HG02588 (cell line): ENCODE measurements around the gene EMC8.
"Not testable (repeated sequence)": the region's sequence is repeated elsewhere in the genome, so short reads cannot be mapped to it uniquely, and the experiment has no call there.

Experiments
- ATAC-seq: cut with Tn5 transposase; IDR thresholded peaks from one replicate; pipeline ENCODE4 v1.9.1; 2021; ENCODE audit warnings: mild to moderate bottlenecking, moderate library complexity; ENCODE audit not compliant: unreplicated experiment

Gene EMC8

GRCh38 chr16:85835227-85835751 lies 35.9 kb upstream of the EMC8 start:
- no peak for ATAC-seq

DNA sequence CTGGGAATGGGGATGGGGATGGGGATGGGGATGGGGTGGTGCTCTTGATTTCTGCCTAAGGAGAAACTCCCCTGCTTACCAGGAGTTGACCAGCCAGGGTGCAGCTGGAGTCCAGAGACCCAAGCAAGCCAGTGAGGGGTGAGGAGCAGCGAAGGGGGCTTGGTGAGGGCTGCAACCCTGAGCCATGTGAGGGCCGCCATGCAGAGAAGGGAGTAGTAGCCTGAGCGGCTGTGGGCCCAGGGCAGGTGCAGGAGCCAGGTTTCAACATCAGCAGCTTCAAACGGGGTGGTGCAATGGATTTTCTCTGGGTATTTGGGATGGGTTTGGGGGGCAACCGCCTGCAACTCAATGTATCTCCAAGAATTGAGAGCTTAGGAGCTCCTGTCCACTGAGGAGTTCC lies 35.4 kb upstream of the EMC8 start:
- ATAC-seq, result no peak

DNA sequence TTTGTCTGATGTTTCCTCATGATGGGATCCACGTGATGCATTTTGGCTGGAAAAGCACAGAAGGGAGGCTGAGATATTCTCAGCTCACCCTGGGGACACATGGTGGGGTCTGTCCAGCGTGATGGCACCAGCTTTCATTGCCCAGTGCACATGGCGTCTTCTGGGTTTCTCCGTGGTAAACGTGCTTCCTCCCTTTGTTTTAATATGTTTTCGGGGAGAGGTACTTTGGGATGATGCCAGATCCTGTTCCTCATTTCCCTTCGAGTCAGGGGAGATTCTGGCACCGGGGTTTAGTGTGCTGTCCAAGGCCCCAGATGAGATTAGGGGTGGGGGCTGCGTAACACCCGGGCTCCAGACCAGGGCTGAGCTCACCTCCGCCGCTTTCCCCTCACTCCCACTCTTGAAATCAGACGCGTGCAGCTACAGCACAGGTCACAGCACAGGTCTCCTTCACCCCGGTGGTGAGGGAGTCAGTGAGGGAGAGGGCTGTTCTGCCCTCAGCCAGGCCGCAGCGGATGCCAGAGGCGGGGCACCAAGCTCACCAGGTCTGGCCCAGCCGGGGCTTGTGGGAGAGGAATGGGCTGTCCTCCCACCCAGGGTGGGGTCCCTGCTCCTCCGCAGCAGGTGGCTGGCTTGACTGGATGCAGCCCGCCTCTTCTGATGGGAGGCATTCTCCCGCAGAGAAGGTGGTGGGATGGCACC lies 34.0 kb upstream of the EMC8 start:
- ATAC-seq, result no peak

- ATAC-seq, result no peak
Observed at GRCh38 chr16:85832570-85833218, 33.4 kb upstream of the EMC8 start.

- no peak for ATAC-seq
Observed at GRCh38 chr16:85830821-85831220, 31.5 kb upstream of the EMC8 start.

GRCh38 chr16:85829751-85830445 lies 30.6 kb upstream of the EMC8 start:
- no peak for ATAC-seq

GRCh38 chr16:85829171-85829719 lies 29.9 kb upstream of the EMC8 start:
- no peak for ATAC-seq

DNA sequence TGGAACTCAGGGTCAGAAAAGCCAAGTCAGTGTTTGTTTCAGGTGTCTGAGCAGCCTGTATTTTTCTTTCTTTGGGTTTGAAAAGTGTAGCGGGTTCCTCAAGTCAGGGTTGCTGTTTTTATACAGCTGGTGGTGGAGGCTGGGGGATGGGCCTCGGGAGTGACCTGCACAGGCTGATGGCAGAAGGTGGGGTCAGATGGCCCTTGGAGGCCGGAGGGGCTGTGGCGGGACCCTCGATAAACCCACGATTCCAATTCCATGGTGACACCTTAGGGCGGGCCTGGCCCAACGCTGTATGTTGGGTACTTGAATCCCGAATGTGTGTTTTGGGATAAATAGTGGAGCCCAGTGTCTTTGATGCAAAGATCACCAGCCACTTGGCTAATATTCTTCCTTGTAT lies 28.8 kb upstream of the EMC8 start:
- ATAC-seq, result no peak

DNA sequence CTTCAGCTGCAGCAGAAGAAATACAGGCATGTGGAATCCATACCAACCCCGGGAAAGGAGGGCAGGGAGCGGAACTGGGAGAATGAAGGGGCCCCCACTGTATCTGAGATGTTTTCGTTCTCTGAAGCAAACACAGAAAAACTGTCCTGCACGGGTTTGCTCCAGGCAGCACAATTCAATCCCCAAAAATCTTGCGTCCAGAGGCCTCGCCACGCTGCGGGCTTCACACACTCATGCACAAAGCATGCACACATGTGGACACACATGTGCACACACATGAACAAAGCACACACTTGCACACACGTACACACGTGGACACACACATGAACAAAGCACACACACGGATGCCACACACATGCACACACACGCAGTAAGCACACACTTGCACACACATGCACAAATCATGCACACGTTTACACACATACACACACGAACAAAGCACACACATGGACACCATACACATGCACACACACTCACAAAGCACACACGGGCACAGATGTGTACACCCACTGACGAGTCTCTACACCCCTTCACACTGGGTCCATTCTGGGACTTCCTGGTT lies 27.4 kb upstream of the EMC8 start:
- no peak for ATAC-seq

DNA sequence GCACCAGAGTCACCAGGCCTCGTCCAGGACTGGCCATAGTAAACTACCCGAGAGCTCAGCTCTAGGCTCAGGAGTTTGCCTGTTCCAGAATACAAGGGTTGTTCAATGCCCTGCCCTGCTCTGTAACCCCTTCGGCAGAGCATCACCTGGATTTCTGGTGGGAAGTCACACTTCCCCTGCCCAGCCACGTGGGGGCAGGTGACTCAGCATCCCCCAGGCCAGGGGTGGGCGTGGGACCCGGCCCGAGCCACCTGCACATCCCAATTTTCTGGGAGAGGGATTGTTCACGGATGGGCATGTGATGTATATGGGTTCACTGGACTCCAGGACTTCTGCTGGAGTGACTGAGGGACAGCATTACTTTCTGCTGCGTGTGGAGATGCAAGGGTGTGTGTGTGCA lies 26.0 kb upstream of the EMC8 start:
- ATAC-seq, result no peak

DNA sequence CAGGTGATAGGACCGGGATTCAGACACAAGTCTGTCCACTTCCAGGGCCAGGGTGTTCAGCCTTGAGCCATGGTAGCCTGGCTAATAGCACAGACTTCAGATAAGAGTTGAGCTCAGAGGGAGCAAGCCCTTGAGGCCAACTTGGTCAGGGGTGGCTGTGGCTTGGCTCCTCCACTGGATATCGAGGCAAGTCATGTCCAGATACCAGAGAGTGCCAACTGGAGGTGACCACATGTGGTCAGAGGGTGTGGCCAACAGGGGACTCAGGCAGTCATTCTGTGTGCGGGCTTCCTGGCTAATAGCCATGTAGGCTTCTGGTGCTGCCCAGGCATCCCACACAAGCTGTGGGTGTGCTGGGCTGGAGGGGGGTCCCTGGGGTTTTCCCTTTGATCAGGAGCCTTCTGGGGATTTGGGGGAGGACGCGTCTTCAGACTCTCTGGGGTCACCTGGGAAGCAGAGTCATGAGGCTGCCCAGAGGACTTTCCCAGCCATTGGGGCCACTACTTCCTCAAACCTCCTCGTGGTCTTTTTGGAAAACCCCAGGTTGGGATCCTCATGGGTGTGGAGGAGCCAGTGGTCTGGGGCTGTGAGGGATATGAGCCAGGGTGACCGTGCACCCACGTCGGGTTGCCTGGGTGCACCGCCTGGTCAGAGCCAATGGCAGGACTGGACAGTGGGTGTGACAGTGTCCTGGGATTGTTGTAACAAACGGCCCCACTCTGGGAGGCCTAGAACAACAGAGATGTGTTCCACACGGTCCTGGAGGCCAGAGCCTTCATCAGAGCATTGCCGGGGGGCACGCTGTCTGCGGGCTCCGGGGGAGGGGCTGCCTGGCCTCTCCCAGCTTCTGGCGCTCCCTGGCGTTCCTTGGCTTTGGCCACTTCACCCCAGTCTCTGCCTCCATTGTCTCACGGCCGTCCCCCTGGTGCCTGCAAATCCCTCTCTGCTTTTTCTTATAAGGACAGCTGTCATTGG lies 25.1 kb upstream of the EMC8 start:
- ATAC-seq, result no peak

DNA sequence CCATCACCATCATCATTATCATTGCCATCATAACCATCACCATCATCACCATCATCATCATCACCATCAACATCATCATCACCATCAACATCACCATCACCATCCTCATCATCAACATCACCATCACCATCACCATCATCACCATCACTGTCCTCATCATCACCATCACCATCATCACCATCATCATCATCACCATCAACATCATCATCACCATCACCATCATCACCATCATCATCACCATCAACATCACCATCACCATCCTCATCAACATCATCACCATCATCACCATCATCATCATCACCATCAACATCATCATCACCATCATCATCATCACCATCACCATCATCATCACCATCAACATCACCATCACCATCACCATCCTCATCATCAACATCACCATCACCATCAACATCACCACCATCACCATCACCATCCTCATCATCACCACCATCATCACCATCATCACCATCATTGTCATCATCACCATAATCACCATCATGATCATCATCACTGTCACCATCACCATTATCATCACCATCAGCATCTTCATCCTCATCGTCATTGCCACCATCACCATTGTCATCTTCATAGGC lies 24.1 kb upstream of the EMC8 start:
- no peak for ATAC-seq

- ATAC-seq, result no peak
Observed at GRCh38 chr16:85822145-85822544, 22.8 kb upstream of the EMC8 start.

- ATAC-seq, result peak; percentile 68
Observed at GRCh38 chr16:85821390-85822135, 22.2 kb upstream of the EMC8 start.

DNA sequence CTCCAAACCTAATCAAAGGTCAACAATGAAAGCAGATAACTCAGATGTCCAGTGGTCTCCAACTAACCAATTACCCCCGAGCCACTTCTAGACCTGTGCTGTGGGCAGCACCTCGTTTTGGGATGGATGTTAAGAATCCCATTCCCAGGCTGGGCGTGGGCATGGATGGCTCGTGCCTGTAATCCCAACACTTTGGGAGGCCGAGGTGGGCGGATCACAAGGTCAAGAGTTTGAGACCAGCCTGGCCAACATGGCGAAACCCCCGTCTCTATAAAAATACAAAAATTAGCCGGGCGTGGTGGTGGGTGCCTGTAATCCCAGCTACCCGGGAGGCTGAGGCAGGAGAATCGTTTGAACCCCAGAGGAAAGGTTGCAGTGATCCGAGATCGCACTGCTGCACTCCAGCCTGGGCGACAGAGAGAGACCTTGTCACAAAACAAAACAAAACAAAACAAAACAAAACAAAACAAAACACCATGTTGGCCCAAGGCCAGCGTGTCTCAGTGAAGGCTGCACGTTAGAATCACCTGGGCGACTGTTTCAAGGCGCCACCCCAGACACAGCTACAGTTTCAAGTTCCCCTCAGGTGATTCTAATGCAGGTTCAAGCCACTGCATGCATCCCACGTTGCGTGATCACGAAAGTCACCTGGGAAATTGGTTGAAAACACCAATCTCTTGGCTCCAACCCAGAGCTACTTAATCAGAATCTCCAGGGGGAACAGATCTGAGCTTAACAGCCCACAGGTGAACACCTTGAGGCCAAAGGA lies 21.4 kb upstream of the EMC8 start:
- ATAC-seq, result no peak

GRCh38 chr16:85819771-85820170 lies 20.4 kb upstream of the EMC8 start:
- ATAC-seq, result no peak

- ATAC-seq, result no peak
Observed at GRCh38 chr16:85819245-85819644, 19.9 kb upstream of the EMC8 start.

- not testable (repeated sequence) for ATAC-seq
Observed at GRCh38 chr16:85817195-85817594, 17.9 kb upstream of the EMC8 start.
